Measurements from ENCODE around the gene C9orf153.

GRCh38 chr9:86262492-86262891 is 3.0 kb upstream of the C9orf153 start:
- TF ChIP-seq PAX5 (IDR thresholded peaks at IDR 0.05; ENCODE audit: insufficient read depth, low read length, severe bottlenecking) (no peak), POLR2AphosphoS5 (IDR thresholded peaks at IDR 0.05; ENCODE audit: low read depth, low read length) (no peak), TAF1 (IDR thresholded peaks at IDR 0.05; ENCODE audit: low read depth, low read length) (no peak), POLR2A (IDR thresholded peaks at IDR 0.05; ENCODE audit: low read depth, low read length) (no peak)

All from GM12891 (cell line).